Esophagus squamous epithelium (tissue), 5 donors: ENCODE results near the gene ACSL1. TPM values are rescaled to one million over a fixed set of nuclear protein-coding genes. Genes with fewer than 3 reads are reported as not detected.

ENCODE experiments used
- DNase-seq: peaks from one replicate; lab custom pipeline; 2025; lab: John Stamatoyannopoulos, UW
- H3K27ac ChIP-seq, 4 donors: fragments of 200-600 bp; sonication (generic); one replicate each; pipeline ENCODE4 v1.5.1; 2016 to 2019; ENCODE audit warnings: mild to moderate bottlenecking in 1 of 4
- H3K27me3 ChIP-seq, 4 donors: fragments of 200-600 bp; sonication (generic); 1 replicate in 3 of 4; 2 replicates in 1 of 4; pipeline versions ENCODE4 v1.5.1 to v1.6.0; 2017 to 2021; ENCODE audit warnings: antibody characterized with exemption in 1 of 4
- H3K36me3 ChIP-seq, 3 donors: fragments of 200-600 bp; sonication (generic); one replicate each; pipeline ENCODE4 v1.5.1; 2016 to 2019
- H3K4me1 ChIP-seq, 3 donors: fragments of 200-600 bp; sonication (generic); one replicate each; pipeline ENCODE4 v1.5.1; 2017 to 2019
- H3K4me3 ChIP-seq, 4 donors: fragments of 200-600 bp; sonication (generic); 1 replicate in 3 of 4; 2 replicates in 1 of 4; pipeline ENCODE4 v1.5.1; 2016 to 2019; ENCODE audit warnings: mild to moderate bottlenecking in 2 of 4, moderate library complexity in 1 of 4
- H3K9me3 ChIP-seq, 3 donors: fragments of 200-600 bp; sonication (generic); one replicate each; pipeline ENCODE4 v1.5.1; 2016 to 2019
- CTCF ChIP-seq, 6 experiments: fragments of 450-650 bp in 4 of 6; fragments of 200-600 bp in 2 of 6; sonication (generic) in 2 of 6; IDR thresholded peaks; one replicate each; pipeline ENCODE4 v1.5.1; 2016 to 2019; ENCODE audit warnings: antibody characterized with exemption in 6 of 6, mild to moderate bottlenecking in 4 of 6, moderate library complexity in 4 of 6
- POLR2A ChIP-seq, 4 donors: fragments of 450-650 bp; IDR thresholded peaks; one replicate each; pipeline ENCODE4 v1.6.1; 2017; ENCODE audit warnings: antibody characterized with exemption in 4 of 4, mild to moderate bottlenecking in 4 of 4, moderate library complexity in 3 of 4
- WGBS, 2 donors: methylation state at CpG; one replicate each; pipeline ENCODE4 v1.1.5; 2018; 5-methylcytosine and 5-hydroxymethylcytosine counted together
- intact Hi-C: fragments of 100-400 bp; cut with DNase I; formaldehyde crosslinking; loops from one replicate; pipeline ENCODE4 v1.15.0; 2022
- total RNA-seq, 4 donors: library from RNA; depleted of rRNA; stranded (reverse); fragments of >200 nt; gene quantifications; one replicate each; pipeline ENCODE4 v1.1.0, GENCODE V29; 2016
- donor health status: DM: yes; HTN: yes; CAD: no.

The ACSL1 gene
- total RNA-seq, 4 donors from 2014 or later, result 59.7 to 101 (median 73.8) TPM

- Histone ChIP-seq H3K27ac (no peak overlapping the region), H3K27me3 (no peaks in the 10 kb centered on the region), H3K9me3 (no peaks in the 10 kb centered on the region), H3K4me3 (no peak overlapping the region), H3K4me1 (no peaks in the 10 kb centered on the region), H3K36me3 (no peaks in the 10 kb centered on the region)
- no peak for DNase-seq
- TF ChIP-seq CTCF (IDR thresholded peaks at IDR 0.05), result no peak
- intact Hi-C loops, result no loop called here
- 77 to 84% methylated on average over 5 to 9 of the region's 9 CpGs for WGBS, 2 donors
Measured at GRCh38 chr4:184853436-184853835, 27.7 kb upstream of the ACSL1 start.

GRCh38 chr4:184851886-184852285 is 26.1 kb upstream of the ACSL1 start:
- TF ChIP-seq POLR2A (IDR thresholded peaks at IDR 0.05) (no peak), CTCF (IDR thresholded peaks at IDR 0.05) (no peak)
- no peaks in the 10 kb centered on the region for H3K9me3 ChIP-seq
- H3K4me3 ChIP-seq, result no peak overlapping the region
- peak overlapping the region in 1 of 4 donors; percentile 10 for H3K27ac ChIP-seq
- 0 to 77% methylated on average over 1 of the region's 1 CpG for whole genome bisulfite sequencing, 2 donors
- intact Hi-C loops, result no loop called here
- no peaks in the 10 kb centered on the region for H3K36me3 ChIP-seq
- no peak for DNase-seq
- H3K4me1 ChIP-seq, result peaks cover 0 to 4% (median under 1%) of the 10 kb centered on the region in 3 donors
- H3K27me3 ChIP-seq, result peaks cover 0 to under 1% (median 0%) of the 10 kb centered on the region in 4 donors

- intact Hi-C loops, result no loop called here
- Histone ChIP-seq H3K9me3 (no peaks in the 10 kb centered on the region), H3K4me1 (peaks cover 5 to 11% (median 7%) of the 10 kb centered on the region in 3 donors), H3K36me3 (no peaks in the 10 kb centered on the region), H3K27ac (peak overlapping the region in 1 of 4 donors; percentile 18), H3K27me3 (peaks cover 0 to 3% (median 0%) of the 10 kb centered on the region in 4 donors), H3K4me3 (no peak overlapping the region)
- WGBS, 2 donors, result 52 to 64% methylated on average over 2 to 3 of the region's 3 CpGs
- DNase-seq, result no peak
- no peak for TF ChIP-seq CTCF (IDR thresholded peaks at IDR 0.05)
- peak in 1 of 4 donors; percentile 31 for TF ChIP-seq POLR2A (IDR thresholded peaks at IDR 0.05)
Measured at GRCh38 chr4:184851200-184851541, 25.4 kb upstream of the ACSL1 start.

- intact Hi-C loops, result no loop called here
- H3K4me3 ChIP-seq, result no peak overlapping the region
- TF ChIP-seq POLR2A (IDR thresholded peaks at IDR 0.05) (no peak), CTCF (IDR thresholded peaks at IDR 0.05) (no peak)
- H3K36me3 ChIP-seq, result no peaks in the 10 kb centered on the region
- H3K27me3 ChIP-seq, result peaks cover 0 to 3% (median 0%) of the 10 kb centered on the region in 4 donors
- 70 to 72% methylated on average over 8 of the region's 10 CpGs for WGBS, 2 donors
- peaks cover 7 to 16% (median 11%) of the 10 kb centered on the region in 3 donors for H3K4me1 ChIP-seq
- no peaks in the 10 kb centered on the region for H3K9me3 ChIP-seq
- no peak for DNase-seq
- peak overlapping the region in 1 of 4 donors; percentile 18 for H3K27ac ChIP-seq
Measured at GRCh38 chr4:184850431-184851199, 24.8 kb upstream of the ACSL1 start.

- WGBS, 2 donors, result 55 to 63% methylated on average over 3 of the region's 3 CpGs
- Histone ChIP-seq H3K9me3 (no peaks in the 10 kb centered on the region), H3K4me3 (no peak overlapping the region), H3K4me1 (peaks cover 8 to 21% (median 13%) of the 10 kb centered on the region in 3 donors), H3K27ac (peak overlapping the region in 1 of 4 donors; percentile 18), H3K36me3 (no peaks in the 10 kb centered on the region), H3K27me3 (peaks cover 0 to 3% (median 0%) of the 10 kb centered on the region in 4 donors)
- DNase-seq, result no peak
- no peak for TF ChIP-seq CTCF (IDR thresholded peaks at IDR 0.05)
- no peak for TF ChIP-seq POLR2A (IDR thresholded peaks at IDR 0.05)
- intact Hi-C loops, result no loop called here
Measured at GRCh38 chr4:184850018-184850417, 24.2 kb upstream of the ACSL1 start.
